GM18870 (cell line): ENCODE data around the gene WSCD1.

Experiments used
- ATAC-seq: cut with Tn5 transposase; IDR thresholded peaks from one replicate; pipeline ENCODE4 v1.9.1; 2021; ENCODE audit warnings: moderate library complexity; ENCODE audit not compliant: unreplicated experiment

Gene WSCD1

DNA sequence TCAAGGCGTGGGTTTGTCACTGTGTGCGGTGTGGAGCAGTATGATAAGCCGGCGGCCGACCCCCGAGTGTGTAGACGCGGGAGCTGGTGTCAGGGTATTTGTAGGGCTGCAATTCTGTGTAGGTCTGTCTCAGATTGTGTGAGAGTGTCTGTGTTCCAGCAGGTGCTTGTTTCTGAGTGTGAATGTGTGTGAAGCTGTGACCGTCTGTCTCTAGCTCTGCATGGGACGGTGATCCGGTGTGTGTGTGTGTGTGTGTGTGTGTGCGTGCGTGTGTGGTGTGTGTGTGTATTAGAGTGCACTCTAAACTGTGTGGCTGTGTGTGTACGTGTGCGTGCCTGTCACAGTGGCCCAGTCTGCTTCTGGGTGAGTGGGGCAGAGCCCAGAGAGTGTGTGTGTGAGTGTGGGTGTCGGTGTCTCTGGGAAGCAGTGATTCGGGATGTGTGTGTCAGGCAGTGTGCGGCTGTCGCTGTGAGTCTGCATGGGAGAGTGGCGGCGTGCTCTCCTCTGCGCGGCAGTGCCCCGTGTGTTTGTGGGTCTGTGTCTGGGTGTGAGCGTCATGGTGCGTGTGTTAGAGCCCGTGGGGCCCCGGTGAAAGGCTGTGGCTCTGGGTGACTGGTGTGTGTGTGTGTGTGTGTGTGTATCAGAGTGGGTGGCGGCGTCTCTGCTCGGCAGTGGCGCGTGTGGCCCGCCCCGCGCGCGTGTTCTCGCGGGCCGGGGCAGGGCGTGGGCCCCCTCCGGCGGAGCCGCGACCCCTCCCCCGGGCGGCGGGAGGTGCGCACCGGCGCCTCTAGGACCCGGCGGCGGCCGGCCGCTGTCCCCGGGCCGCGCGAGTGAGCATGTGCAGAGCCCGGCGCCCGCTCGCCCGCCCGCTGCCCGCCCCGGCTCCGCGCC is at the start of gene WSCD1:
TSS of gene WSCD1 (plus strand) at position 841 of the 891 bp plus-strand sequence. CDS start 10,280 bp downstream, outside the sequence.
- no peak for ATAC-seq

DNA sequence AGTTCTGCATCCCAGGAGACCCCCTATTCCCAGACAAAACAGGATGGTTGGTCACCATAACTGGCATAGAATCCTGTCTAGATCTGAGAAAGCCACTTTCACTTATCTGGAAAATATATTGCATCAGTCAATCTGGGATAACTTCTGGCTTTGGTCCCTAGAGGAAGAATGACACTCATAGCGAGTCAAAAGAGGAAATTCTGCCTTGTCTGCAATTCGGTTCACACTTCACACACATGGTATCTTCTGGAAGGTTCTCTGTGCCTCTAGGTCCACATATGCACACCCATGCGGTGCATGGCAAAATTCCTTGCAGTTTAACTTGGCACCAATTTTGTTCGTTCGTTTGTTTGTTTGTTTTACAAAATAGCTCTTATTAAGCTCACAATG is 49.2 kb upstream of the WSCD1 start:
- no peak for ATAC-seq

DNA sequence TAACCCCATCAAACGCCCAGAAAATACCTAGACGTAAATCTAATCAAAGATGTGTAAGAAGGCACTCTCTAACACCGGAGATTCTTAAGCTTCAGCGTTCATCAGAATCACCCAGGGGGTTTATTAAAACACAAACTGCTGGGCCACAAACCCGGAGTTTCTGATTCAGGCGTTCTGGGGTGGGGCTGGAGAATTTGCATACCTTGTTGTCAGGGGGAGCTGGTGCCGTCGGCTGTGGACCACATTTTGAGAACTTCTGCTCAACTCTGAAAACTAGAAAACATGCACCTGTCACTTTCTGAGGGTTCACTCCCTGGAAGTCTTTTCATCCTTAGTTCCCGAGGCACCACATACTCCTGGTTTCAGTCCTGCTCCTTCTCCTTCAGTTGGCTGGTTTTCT is 48.6 kb upstream of the WSCD1 start:
- no peak for ATAC-seq

DNA sequence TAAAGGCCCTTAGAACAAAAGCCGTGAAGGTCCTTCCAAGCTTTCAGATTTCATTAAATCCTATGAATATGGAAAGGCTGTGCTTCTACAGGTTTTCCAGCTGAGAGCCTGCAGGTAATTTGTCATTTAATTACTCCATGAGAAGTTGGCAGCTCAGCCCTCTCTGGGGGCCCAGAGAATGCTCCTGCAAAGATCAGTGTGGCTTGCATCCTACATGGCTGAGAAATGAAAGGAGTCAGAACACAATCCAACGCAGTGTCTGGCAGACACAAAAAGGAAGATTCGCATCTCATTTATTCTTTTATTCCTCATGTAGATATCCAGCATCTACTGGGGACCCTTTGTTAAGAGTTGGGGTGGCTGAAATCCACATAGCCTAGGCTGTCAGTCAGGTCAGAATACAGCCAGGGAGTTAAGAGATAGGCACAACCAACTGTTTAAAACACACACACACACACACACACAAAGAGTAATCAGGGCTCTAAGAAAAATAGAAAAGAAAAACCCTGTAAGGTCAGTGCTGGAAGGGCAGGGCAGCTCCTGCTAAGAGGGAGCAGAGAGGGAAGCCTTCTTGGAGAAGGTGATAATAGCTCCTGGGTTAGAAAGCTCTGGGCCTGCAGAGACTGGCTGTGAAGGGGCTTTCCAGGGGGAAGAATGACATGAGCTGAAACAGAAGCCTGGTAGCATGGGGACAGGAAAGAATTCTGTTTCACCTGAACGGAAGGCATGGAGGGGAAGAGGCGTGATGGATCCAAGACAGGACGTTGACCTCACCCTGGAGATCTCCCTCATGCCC is 46.9 kb upstream of the WSCD1 start:
- ATAC-seq: no peak

DNA sequence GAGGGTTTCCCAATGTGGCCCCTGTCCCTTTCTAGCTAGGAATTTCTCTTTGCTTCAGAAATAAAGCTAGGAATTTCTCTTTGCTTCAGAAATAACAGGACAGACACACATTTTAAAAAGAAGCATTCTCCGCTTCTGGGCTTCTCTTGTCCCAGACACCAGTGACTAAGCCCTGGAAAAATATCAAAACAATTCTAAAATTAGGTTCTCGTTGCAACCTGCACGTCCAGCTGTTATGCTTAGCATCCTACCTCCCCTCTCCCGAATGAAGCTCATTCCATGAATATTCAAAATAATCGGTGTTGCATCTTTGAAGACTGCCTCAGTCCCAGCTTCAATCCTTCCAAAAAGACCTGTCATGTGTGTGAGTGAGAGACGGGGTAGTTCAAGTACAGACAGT is 45.6 kb upstream of the WSCD1 start:
- ATAC-seq: no peak

DNA sequence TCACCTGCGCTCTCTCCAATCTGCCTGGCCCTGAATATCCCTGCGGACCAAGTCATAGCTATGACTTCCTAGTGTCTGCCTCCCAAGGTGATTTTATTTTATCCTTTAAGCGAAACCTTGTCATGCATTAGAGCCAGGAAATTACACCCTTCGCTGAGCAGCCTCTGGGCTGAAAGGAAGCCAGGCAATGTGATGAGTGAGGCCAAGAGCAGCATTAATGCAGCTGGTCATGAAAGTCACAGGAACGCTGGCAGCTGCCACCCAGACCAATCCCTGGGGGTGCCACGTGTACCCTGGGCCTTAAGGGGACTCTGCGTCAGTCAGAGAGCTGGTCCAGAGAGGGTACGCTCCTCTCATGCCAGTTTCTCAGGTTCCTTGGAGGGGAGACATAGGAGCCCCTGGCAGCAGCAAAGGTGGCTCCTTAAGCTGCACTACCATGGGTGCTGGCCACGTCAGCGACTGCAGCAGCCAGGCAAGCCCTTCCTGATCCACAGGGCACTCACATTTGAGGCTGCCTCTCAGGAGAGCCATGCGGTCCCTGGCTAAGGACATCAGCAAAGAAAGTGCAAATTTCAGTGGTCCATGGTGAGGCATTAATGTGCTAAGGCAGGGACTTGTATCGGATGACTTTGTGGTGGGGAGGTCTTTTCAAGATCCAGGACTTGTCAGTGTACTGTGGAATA is 42.7 kb upstream of the WSCD1 start:
- ATAC-seq: no peak

DNA sequence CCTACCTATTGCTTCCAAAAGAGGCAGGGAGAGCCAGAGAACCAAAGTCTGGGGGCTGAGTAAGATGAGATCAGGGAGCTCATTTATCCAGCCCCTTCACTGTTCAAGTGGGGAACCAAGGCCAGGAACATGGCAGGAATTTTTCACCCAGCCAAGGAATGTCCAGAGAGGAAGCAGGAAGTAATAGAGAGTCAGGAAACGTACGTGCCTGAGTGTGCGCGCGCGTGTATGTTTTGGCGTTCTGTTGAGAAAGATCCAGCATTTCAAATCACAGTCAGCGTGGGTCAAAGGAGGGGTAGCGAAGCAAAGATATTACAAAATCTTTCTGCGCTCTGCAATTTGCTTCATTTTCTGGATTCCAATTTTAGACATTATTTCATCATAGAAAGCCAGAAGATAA is 41.9 kb upstream of the WSCD1 start:
- no peak for ATAC-seq

DNA sequence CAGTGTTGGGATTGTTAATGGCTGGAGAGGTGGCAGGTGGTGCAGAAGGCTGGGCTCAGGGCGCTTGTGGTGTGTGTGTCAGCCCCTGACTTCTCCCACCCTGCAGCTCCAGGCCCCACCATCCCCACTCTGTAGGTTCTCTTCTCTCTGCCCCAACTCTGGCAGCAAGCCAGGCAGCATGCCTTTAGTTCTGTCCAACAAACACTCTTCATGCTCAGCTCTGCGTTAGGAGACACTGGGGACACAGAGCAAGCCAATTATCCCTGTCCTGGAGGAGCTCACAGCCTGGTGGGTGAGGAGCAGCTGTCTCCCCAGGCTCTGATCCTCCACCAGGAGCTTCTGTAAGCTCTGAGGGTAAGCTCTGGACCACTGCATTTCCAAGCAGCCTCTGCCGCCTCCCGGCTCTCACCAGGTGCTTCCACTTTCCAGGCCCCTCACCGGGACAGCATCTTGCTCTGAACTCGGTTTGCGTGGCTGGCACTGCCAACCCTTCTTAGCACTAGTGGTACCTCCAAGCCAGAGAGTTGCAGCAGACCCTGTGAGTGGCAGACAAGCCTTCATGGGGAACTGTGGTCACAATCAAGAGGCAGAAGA is 34.3 kb upstream of the WSCD1 start:
- ATAC-seq: no peak

DNA sequence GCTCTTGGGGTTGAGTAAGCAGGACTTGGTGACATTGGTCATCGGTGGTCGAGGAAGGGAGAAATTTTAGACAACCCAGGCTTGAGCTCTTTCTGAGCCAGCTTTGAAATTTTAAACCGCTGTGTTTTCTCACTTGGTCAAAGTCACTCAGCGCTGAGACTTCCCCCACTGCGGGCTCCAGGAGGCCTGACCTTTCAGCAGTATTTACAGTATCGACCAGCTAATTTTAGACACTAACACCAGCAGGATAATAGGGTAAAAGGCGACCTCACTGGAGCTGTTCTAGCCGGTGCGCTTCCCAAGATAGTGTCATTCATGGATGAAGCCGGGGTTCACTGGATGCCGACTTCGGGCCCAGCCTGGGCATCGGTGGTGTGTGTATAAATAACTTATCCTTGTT is 29.7 kb upstream of the WSCD1 start:
- no peak for ATAC-seq

DNA sequence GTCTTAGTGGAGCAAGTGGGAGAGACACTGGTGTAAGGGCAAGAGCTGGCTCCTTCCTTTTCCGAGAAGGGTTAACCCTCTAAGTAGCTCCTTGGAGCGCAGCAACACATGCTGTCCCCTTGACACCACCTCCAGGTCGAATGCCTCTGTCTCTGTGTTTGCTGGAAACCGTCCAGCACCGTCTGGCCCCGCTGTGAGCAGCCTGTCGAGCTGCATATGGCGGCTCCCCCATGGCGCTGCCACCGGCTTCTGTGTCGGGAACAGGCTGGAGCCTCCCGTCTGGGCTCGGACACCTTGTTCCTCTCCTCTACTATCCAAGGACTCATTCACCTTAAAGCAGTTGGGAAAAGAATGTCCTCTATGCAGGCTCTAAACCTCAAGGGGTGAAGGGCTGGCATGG is 28.9 kb upstream of the WSCD1 start:
- ATAC-seq: no peak

DNA sequence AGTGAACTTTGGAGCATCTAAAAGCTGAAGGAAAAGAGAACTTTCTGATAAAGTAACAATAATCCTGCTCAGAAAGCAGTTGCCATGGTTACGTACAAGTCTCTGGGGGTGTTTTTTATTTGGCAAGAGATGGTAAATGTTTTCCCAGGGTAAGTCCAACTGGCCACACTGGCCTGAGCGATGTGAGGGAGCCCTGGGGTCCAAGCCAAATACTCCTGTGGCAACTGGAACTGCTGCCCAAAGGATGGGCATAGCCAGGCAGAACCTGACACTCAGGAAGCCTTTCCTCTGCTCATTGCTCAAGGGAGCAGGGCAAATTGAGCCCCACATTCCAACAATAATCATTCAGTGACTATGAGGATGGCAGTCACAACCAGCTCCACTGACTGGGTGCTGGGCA is 26.8 kb upstream of the WSCD1 start:
- no peak for ATAC-seq

DNA sequence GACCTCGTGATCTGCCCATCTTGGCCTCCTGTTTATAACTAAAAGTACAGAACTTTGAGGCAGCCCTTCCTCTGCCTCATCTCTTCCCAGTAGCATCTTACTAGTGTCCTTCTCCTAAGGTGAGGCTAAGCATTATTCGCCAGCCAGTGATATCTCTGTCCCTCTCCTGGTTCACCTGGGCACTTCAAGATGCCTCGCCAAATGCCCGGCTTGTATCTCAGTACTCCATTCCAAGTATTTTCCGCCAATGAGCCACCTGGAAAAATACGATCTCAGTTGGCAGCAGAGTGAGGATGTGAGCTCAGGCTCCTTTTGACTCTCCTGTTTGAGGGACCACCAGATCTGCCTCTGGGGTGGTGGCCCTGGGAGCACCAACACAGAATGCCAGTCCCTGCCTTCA is 25.9 kb upstream of the WSCD1 start:
- ATAC-seq: no peak

DNA sequence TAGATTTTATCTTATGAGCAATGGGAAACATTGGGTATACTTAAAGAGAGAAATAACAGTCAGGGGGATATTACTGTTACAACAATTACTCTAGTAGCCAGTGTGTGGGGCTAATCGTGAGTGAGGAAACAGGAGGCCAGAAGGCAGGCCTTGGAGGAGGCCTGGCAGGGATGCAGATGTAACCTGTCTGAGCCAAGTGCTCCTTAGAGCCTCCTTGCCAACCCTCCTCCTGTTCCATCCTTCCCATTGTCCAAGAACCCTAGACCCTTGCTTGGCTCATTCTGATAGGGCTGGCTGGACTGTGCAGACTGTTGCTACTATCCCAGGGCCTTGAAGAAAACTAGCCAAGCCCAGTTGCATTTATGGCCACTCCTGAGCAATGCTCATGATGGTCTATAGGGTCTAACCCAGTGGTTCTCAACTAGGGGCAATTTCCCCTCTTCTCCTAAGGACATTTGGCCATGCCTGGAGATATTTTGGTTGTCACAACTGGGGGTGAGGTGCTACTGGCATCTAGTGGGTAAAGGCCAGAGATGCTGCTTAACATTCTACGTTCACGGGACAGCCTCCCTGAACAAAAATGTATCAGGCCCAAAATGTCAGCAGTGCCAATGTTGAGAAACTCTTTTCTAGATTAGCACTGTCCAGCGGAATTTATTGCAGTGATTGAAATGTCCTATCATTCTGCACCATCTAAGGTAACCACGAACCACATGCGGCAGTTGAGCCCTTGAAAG is 24.4 kb upstream of the WSCD1 start:
- no peak for ATAC-seq

DNA sequence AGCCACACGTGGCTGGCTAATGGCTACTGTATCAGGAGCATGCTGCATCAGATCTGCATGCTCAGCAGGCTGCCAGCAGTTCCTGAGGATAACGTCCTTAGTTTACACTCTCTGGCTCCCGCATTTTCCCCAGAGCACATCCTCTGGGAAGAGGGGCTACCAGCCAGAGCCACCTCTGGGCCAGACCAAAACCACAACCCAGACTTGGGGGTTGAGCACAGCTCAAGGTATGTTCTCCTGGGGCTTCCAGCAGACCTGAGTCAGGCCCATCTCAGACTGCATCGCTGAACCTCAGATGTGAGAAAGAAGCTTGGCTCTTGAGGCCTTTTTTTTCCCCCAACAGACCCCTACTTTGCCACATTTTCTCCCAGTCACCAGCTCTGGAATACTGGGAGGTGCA is 23.7 kb upstream of the WSCD1 start:
- ATAC-seq: no peak

DNA sequence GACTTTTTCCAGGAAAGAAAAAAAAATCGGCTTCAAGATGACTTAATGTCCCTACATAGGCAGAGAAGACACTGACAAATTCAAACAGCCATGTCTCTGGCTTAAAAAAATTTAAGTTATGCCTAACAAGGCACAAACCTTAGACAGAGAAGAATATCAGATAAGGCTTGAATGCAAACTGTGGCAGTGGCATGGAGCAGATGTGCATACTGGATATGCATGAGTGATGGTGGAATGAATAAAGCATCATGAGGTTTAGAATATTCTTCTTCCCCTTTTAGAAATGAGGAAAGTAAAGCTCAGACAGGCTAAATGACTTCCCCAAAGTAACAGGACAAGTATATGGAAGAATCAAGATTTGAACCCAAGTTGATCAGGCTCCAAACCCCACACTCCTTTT is 23.2 kb upstream of the WSCD1 start:
- ATAC-seq: no peak

DNA sequence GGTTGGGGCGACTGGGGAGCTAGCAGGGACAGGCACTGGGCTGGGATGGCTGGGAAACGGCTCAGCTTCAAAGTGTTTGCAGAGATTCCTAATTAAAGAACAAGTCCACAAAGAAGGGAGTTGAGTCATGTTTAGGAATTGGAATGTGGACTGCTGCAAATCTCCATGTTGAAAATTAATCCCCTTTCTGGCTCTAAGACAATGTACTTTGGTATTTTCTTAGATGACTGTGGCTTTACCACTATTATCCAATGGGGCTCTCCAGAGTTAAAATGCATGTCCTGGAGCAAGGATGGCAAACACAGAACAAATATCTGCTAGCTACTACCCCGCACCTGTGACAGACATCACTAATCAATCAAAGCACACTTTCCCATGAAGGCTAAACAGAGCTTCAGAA is 22.2 kb upstream of the WSCD1 start:
- ATAC-seq: no peak

DNA sequence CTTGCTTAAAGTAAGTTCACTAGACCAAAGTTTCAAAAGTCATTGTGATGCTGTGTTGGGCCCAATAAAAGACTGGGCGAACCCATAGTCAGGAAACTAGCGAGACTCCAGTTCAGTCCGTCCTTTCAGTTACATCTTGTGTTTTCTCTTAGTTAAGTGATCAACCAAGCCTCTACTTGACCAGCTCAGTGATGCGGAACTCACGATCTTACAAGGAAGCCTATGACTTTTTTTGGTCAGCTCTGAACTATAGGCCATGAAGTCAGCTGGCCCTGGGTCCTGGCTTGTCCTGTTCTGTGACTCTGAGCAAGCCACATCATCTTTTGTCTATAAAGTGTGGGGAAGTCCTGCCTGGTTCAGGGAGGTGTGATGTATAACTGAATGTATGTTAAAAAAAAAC is 21.7 kb upstream of the WSCD1 start:
- ATAC-seq: no peak

DNA sequence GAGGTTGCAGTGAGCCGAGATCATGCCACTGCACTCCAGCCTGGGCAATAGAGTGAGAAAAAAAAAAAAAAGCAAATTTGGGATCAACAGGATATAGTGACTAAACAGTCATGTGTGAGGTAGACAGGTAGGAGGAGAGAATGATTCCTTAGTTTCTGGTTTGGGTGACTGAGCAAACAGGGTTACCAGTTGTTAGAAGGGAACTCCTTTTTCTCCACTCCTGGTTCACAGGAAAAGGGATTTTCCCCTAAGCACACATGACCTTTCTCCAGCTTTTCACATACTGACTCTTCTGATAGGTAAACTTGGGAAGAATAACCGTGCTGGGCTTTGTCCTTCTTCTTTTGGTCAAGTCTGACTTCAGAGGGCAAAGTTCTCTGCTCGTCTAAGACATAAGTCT is 17.3 kb upstream of the WSCD1 start:
- no peak for ATAC-seq

DNA sequence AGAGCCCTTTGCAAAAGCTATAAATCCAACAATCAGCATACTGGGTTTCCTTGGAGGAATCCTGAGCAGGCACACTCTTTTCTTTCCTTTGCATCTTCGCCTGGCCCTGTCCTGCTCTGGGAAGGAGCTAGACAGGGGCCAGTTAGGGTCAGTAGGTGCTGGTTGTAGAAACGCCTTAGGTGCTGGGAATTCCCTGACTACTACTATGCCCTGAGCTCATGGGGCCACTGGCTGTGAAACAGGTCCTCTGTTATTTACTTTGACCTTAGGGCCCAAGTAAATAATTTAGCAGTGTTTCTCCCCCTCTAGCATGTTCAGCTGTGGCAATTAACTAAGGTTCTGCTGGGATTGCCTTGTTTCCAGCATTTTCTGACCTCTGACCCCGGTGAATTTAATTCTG is 15.8 kb upstream of the WSCD1 start:
- ATAC-seq: no peak

DNA sequence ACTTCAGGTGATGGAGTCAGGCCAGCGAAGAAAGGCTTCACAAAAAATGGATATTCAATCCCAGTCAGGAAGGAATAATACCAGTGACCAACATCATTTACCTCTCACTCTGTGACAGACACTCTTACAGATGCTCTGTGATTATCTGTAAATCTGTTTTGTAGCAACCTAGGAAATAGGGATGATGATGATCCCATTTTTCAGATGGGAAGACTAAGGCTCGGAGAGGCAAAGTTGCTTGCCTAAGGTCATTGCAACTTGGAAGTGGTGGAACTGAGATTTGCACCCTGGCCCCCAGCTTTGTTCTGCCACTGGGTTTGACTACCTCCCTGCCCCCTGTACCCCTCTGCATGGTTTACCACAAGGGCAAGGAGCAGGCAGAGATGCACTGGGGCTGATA is 14.1 kb upstream of the WSCD1 start:
- no peak for ATAC-seq

DNA sequence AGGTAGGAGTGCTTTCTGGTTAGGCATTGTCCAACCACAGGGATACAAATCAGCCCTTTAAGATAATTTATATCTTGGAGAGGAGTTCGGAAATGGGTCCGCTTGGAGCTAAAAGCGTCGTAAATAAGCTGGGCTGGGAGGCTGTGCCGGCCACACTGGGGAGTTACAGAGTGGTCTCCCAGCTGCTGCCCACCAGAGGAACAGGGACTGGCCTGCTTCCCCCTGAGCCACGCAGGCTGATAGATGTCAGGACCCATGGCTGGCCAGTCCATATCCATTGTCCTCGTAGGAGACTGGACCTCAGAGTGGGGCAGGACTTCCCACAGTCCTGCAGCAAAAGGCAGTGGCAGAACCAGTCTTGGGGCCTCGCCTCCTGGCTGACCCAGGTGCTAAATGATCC is 12.6 kb upstream of the WSCD1 start:
- no peak for ATAC-seq
